ENCODE results near the gene SPTB.

GRCh38 chr14:64864258-64864657, 15.4 kb downstream of the SPTB start:
- TF ChIP-seq CTCF (IDR thresholded peaks at IDR 0.05) (no peak), POLR2AphosphoS5 (IDR thresholded peaks at IDR 0.05) (no peak), EP300 (IDR thresholded peaks at IDR 0.05) (no peak)

All from sigmoid colon (tissue), 4 donors.